GM18951 (cell line): ENCODE results near the gene MRPL14.

Experiments
- POLR2A ChIP-seq: IDR thresholded peaks from 4 replicates; pipeline ENCODE4 v1.6.1; 2011; ENCODE audit warnings: mild to moderate bottlenecking; ENCODE audit not compliant: insufficient read length, insufficient read depth; ENCODE audit errors: extremely low read depth
- in situ Hi-C: fragments of 300-500 bp; cut with MboI; formaldehyde crosslinking; loops from one replicate; pipeline ENCODE4 v1.12.0; 2022; ENCODE audit warnings: low sequenced_read_pairs, mixed read lengths, inconsistent platforms; ENCODE audit not compliant: unreplicated experiment

The MRPL14 gene

DNA sequence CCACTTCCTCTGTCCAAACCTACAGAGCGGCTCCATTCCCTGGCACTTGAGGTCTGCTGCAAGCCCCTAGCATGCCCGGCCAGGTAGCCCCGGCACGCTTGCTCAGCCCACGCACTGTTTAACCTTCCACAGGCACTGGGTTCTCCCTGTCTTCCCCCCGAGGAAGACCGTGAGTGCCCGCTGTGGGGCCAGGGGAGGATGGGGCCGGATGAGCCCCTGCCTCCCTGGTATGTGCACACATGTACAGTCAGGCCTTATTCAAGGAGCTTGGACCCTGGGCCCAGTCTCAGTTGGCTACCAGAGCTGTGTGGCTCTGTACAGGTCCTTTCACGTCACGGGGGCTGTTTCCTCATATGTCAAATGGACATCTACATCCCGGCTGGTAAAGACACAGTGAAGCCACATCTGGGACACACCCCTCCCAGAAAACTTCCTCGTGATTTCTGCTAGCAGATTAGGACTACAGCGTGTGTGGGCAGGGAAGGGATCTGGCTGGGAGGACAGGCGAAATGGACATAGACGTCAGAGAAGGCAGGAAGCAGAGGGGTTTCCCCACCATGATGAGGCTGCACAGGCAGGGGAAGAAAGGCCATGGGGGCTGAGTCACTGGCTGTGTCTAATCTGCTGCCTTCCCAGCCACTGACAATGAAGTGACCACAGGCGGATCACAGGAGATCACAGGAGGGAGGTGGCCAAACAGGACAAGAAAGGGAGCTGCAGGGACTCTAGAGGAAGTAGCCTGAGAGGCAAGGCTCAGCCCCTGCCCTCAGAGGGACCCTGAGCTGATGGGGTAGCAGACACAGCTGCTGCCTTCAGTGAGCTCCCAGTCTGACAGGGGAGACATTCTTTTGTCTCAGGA is 62.9 kb downstream of the MRPL14 start:
- TF ChIP-seq POLR2A, result no peak
- in situ Hi-C loops, result no loop called here

DNA sequence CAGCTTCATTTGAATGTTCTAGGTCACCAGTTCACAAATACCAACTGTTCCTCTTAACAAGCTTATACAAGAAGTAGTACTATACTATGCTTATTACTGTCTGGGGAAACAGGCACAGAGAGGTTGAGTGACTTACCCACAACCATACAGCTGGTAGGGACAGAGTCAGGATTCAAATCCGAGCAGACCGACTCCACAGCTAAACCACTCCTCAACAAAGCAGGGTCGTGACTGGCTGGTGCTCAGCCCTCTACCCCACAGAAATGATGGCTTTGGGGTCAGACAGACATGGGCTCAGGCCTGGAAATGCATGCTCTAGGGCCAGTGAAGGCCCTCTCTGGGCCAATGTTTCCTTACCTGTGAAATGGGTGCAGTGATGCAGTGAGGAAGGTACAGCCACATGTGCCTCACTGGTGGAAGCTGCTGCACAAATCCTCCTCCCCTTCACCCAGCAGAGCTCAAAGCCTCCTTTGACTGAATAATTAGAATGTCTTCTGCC is 63.6 kb downstream of the MRPL14 start:
- TF ChIP-seq POLR2A, result no peak
- in situ Hi-C loops, result no loop called here
